Activated naive CD4-positive, alpha-beta T cell treated with anti-CD3 and anti-CD28 coated beads, Interleukin-2, amount 50 U/mL, for 72 hours (primary cell): ENCODE data around the gene PRSS8. TPM values are rescaled to one million over a fixed set of nuclear protein-coding genes. Genes with fewer than 3 reads are reported as not detected.
A peak's percentile ranks its signal among the peaks of the same experiment; 100 is the strongest.
"Not testable (repeated sequence)": the region's sequence is repeated elsewhere in the genome, so short reads cannot be mapped to it uniquely, and the experiment has no call there.

ENCODE experiments used
- ATAC-seq, 2 donors: fragments of 150-1000 bp; cut with Tn5 transposase; 2 replicates each; pipeline ENCODE4 v1.10.0; 2021; ENCODE audit warnings: mild to moderate bottlenecking in 2 of 2, moderate library complexity in 2 of 2
- DNase-seq, 2 donors: peaks; one replicate each; pipeline ENCODE4 v3.0.0; 2021 to 2022; ENCODE audit warnings: low spot score in 2 of 2
- H3K27ac Mint-ChIP-seq, 2 donors: one replicate each; pipeline ENCODE4 v1.8.0; 2022; ENCODE audit warnings: mild to moderate bottlenecking in 2 of 2, mixed read lengths in 2 of 2
- H3K36me3 Mint-ChIP-seq, 2 donors: one replicate each; pipeline ENCODE4 v1.8.0; 2022; ENCODE audit warnings: mixed read lengths in 2 of 2
- H3K9me3 Mint-ChIP-seq, 2 donors: one replicate each; pipeline ENCODE4 v1.8.0; 2022; ENCODE audit warnings: mixed read lengths in 2 of 2
- total RNA-seq, 2 donors: library from RNA; stranded (reverse); gene quantifications; one replicate each; pipeline ENCODE4 v1.2.3, GENCODE V29; 2022

Gene PRSS8
- total RNA-seq, 2 donors from 2014 or later = not detected

- DNase-seq = no peak
- H3K36me3 Mint-ChIP-seq = no peaks in the 10 kb centered on the region
- peak overlapping the region in 1 of 2 donors; percentile 36 for H3K27ac Mint-ChIP-seq
- H3K9me3 Mint-ChIP-seq = no peaks in the 10 kb centered on the region
- ATAC-seq = no peak
Measured at GRCh38 chr16:31149332-31149731, 13.8 kb upstream of the PRSS8 start.

- ATAC-seq (no peak), DNase-seq (no peak)
- no peaks in the 10 kb centered on the region for H3K9me3 Mint-ChIP-seq
- H3K27ac Mint-ChIP-seq = peak overlapping the region in 1 of 2 donors; percentile 36
- H3K36me3 Mint-ChIP-seq = no peaks in the 10 kb centered on the region
Measured at GRCh38 chr16:31148896-31149295, 13.4 kb upstream of the PRSS8 start.

GRCh38 chr16:31148281-31148728 lies 12.8 kb upstream of the PRSS8 start:
- ATAC-seq = no peak
- no peak for DNase-seq
- H3K27ac Mint-ChIP-seq = no peak overlapping the region
- H3K9me3 Mint-ChIP-seq = no peaks in the 10 kb centered on the region
- H3K36me3 Mint-ChIP-seq = no peaks in the 10 kb centered on the region

GRCh38 chr16:31147574-31147973 lies 12.0 kb upstream of the PRSS8 start:
- ATAC-seq = no peak
- Mint-ChIP-seq H3K36me3 (no peaks in the 10 kb centered on the region), H3K9me3 (no peaks in the 10 kb centered on the region), H3K27ac (no peak overlapping the region)
- DNase-seq = no peak

- no peaks in the 10 kb centered on the region for H3K36me3 Mint-ChIP-seq
- no peak overlapping the region for H3K27ac Mint-ChIP-seq
- ATAC-seq (no peak), DNase-seq (no peak)
- H3K9me3 Mint-ChIP-seq = no peaks in the 10 kb centered on the region
Measured at GRCh38 chr16:31145398-31145990, 10.0 kb upstream of the PRSS8 start.

GRCh38 chr16:31144418-31144817 lies 8.9 kb upstream of the PRSS8 start:
- H3K36me3 Mint-ChIP-seq, DNase-seq, H3K27ac Mint-ChIP-seq, H3K9me3 Mint-ChIP-seq, ATAC-seq: not testable (repeated sequence)

- H3K9me3 Mint-ChIP-seq = no peaks in the 10 kb centered on the region
- H3K36me3 Mint-ChIP-seq = no peaks in the 10 kb centered on the region
- ATAC-seq = no peak
- DNase-seq = no peak
- H3K27ac Mint-ChIP-seq = peak overlapping the region in 1 of 2 donors; percentile 79
Measured at GRCh38 chr16:31143694-31144148, 8.2 kb upstream of the PRSS8 start.

GRCh38 chr16:31143011-31143693 lies 7.6 kb upstream of the PRSS8 start:
- ATAC-seq = no peak
- Mint-ChIP-seq H3K9me3 (no peaks in the 10 kb centered on the region), H3K27ac (peak overlapping the region in 1 of 2 donors; percentile 79), H3K36me3 (no peaks in the 10 kb centered on the region)
- DNase-seq = no peak

GRCh38 chr16:31142109-31143010 lies 6.8 kb upstream of the PRSS8 start:
- DNase-seq (peak; percentile 98 to 99), ATAC-seq (peak; percentile 86 to 96)
- Mint-ChIP-seq H3K27ac (peak overlapping the region; percentile 65 to 81), H3K9me3 (no peaks in the 10 kb centered on the region), H3K36me3 (no peaks in the 10 kb centered on the region)

GRCh38 chr16:31141489-31142108 lies 6.1 kb upstream of the PRSS8 start:
- peak in 1 of 2 donors; percentile 19 for DNase-seq
- H3K36me3 Mint-ChIP-seq = no peaks in the 10 kb centered on the region
- H3K27ac Mint-ChIP-seq = peak overlapping the region; percentile 65 to 81
- ATAC-seq = peak in 1 of 2 donors; percentile 1
- H3K9me3 Mint-ChIP-seq = no peaks in the 10 kb centered on the region

- H3K9me3 Mint-ChIP-seq, H3K36me3 Mint-ChIP-seq, ATAC-seq, DNase-seq: not testable (repeated sequence)
- peak overlapping the region in 1 of 2 donors; percentile 81 for H3K27ac Mint-ChIP-seq
Measured at GRCh38 chr16:31141071-31141469, 5.5 kb upstream of the PRSS8 start.

GRCh38 chr16:31138621-31139578 lies 3.4 kb upstream of the PRSS8 start:
- no peak for DNase-seq
- ATAC-seq = no peak
- H3K27ac Mint-ChIP-seq = no peak overlapping the region
- no peaks in the 10 kb centered on the region for H3K36me3 Mint-ChIP-seq
- H3K9me3 Mint-ChIP-seq = no peaks in the 10 kb centered on the region

GRCh38 chr16:31136822-31137499 lies 1.4 kb upstream of the PRSS8 start:
- not testable (repeated sequence) for H3K27ac Mint-ChIP-seq, DNase-seq, H3K36me3 Mint-ChIP-seq, ATAC-seq, H3K9me3 Mint-ChIP-seq

GRCh38 chr16:31136287-31136662 lies 748 bp upstream of the PRSS8 start:
- DNase-seq (no peak), ATAC-seq (no peak)
- Mint-ChIP-seq H3K27ac (no peak overlapping the region), H3K9me3 (no peaks in the 10 kb centered on the region), H3K36me3 (no peaks in the 10 kb centered on the region)
